ENCODE data around the gene PCARE.

GRCh38 chr2:29075894-29076705 lies 1.8 kb upstream of the PCARE start:
- TF ChIP-seq CTCF (IDR thresholded peaks at IDR 0.05) (no peak), POLR2A (IDR thresholded peaks at IDR 0.05) (no peak)

Data from right lobe of liver (tissue), 4 donors.